ENCODE results near the gene SLC4A11. TPM values are rescaled to one million over a fixed set of nuclear protein-coding genes. Genes with fewer than 3 reads are reported as not detected.

SLC4A11 gene
- polyA plus RNA-seq, 1 donor (not counting 4 experiments of a cell fraction or from before 2014, with no cell fraction given): 4.7 TPM

- Histone ChIP-seq H3K4me1 (ENCODE audit: control insufficient read depth, extremely low read depth, insufficient read depth, low read length) (peaks cover 7% of the 10 kb centered on the region), H3K36me3 (ENCODE audit: control insufficient read depth in 2 of 2, extremely low read depth in 1 of 2, insufficient read depth in 2 of 2, low read length in 2 of 2) (peaks cover 0 to 2% of the 10 kb centered on the region in 2 experiments), H3K9ac (ENCODE audit: control insufficient read depth, extremely low read depth, insufficient read depth, low read length) (no peak overlapping the region), H3K4me2 (ENCODE audit: control insufficient read depth, extremely low read depth, insufficient read depth, low read depth, low read length) (no peak overlapping the region), H3K4me3 (ENCODE audit: control insufficient read depth in 2 of 3, extremely low read depth in 1 of 3, insufficient read depth in 2 of 3, low read depth in 1 of 3, low read length in 3 of 3) (no peak overlapping the region), H3K79me2 (ENCODE audit: control insufficient read depth, insufficient read depth, low read length) (no peaks in the 10 kb centered on the region), H3K27me3 (ENCODE audit: control insufficient read depth, extremely low read depth, insufficient read depth, low read length) (no peaks in the 10 kb centered on the region), H3K9me3 (ENCODE audit: control insufficient read depth, low read depth, low read length) (no peaks in the 10 kb centered on the region), H2AFZ (ENCODE audit: control insufficient read depth, low read length) (no peak overlapping the region), H3K27ac (ENCODE audit: control insufficient read depth, insufficient read depth, low read length) (no peak overlapping the region), H3K9me1 (ENCODE audit: control insufficient read depth, extremely low read depth, insufficient read depth, low read length) (no peaks in the 10 kb centered on the region), H4K20me1 (ENCODE audit: control insufficient read depth, extremely low read depth, insufficient read depth, low read length) (no peaks in the 10 kb centered on the region)
- dilution Hi-C loops (cut with MboI; ENCODE audit: extremely low pct_ligation_motif_present, low sequenced_read_pairs): no loop called here
- no peak for DNase-seq (ENCODE audit: low read depth, low spot score)
- TF ChIP-seq EZH2 (IDR thresholded peaks at IDR 0.05; ENCODE audit: low read length) (no peak), CTCF (optimal IDR thresholded peaks at IDR 0.05 in 1 of 3, IDR thresholded peaks at IDR 0.05 in 1 of 3, conservative IDR thresholded peaks at IDR 0.05 in 1 of 3; ENCODE audit: extremely low read depth in 1 of 3, insufficient read depth in 2 of 3, low read length in 3 of 3) (no peak)
- no peak for FAIRE-seq
Measured at GRCh38 chr20:3244613-3245012, 5.6 kb upstream of the SLC4A11 start.

- no peak overlapping the region for H3K9ac ChIP-seq (ENCODE audit: control insufficient read depth, extremely low read depth, insufficient read depth, low read length)
- H3K9me3 ChIP-seq (ENCODE audit: control insufficient read depth, low read depth, low read length): no peaks in the 10 kb centered on the region
- no peaks in the 10 kb centered on the region for H3K79me2 ChIP-seq (ENCODE audit: control insufficient read depth, insufficient read depth, low read length)
- no peak overlapping the region for H2AFZ ChIP-seq (ENCODE audit: control insufficient read depth, low read length)
- DNase-seq (ENCODE audit: low read depth, low spot score): no peak
- FAIRE-seq: no peak
- no peaks in the 10 kb centered on the region for H3K9me1 ChIP-seq (ENCODE audit: control insufficient read depth, extremely low read depth, insufficient read depth, low read length)
- H3K4me3 ChIP-seq (ENCODE audit: control insufficient read depth in 2 of 3, extremely low read depth in 1 of 3, insufficient read depth in 2 of 3, low read depth in 1 of 3, low read length in 3 of 3): no peak overlapping the region
- H3K4me1 ChIP-seq (ENCODE audit: control insufficient read depth, extremely low read depth, insufficient read depth, low read length): peaks cover 7% of the 10 kb centered on the region
- dilution Hi-C loops (cut with MboI; ENCODE audit: extremely low pct_ligation_motif_present, low sequenced_read_pairs): no loop called here
- H3K36me3 ChIP-seq (ENCODE audit: control insufficient read depth in 2 of 2, extremely low read depth in 1 of 2, insufficient read depth in 2 of 2, low read length in 2 of 2): peaks cover 0 to 2% of the 10 kb centered on the region in 2 experiments
- no peaks in the 10 kb centered on the region for H3K27me3 ChIP-seq (ENCODE audit: control insufficient read depth, extremely low read depth, insufficient read depth, low read length)
- TF ChIP-seq CTCF (optimal IDR thresholded peaks at IDR 0.05 in 1 of 3, IDR thresholded peaks at IDR 0.05 in 1 of 3, conservative IDR thresholded peaks at IDR 0.05 in 1 of 3; ENCODE audit: extremely low read depth in 1 of 3, insufficient read depth in 2 of 3, low read length in 3 of 3): no peak
- H4K20me1 ChIP-seq (ENCODE audit: control insufficient read depth, extremely low read depth, insufficient read depth, low read length): no peaks in the 10 kb centered on the region
- no peak overlapping the region for H3K27ac ChIP-seq (ENCODE audit: control insufficient read depth, insufficient read depth, low read length)
- no peak overlapping the region for H3K4me2 ChIP-seq (ENCODE audit: control insufficient read depth, extremely low read depth, insufficient read depth, low read depth, low read length)
Measured at GRCh38 chr20:3243718-3244358, 4.8 kb upstream of the SLC4A11 start.

Data from keratinocyte (primary cell).